ENCODE data around the gene ZNF518B. TPM values are rescaled to one million over a fixed set of nuclear protein-coding genes. Genes with fewer than 3 reads are reported as not detected.

Gene ZNF518B
- total RNA-seq, 1 experiment from 2014 or later: 38.7 TPM

- H2AFZ ChIP-seq (ENCODE audit: low read depth, low read length, poor library complexity, severe bottlenecking): no peak overlapping the region
- no peak overlapping the region for H3K9ac ChIP-seq (ENCODE audit: low read length)
- BruUV-seq (replicated peaks): no TSS peak
- no peak overlapping the region for H3K4me2 ChIP-seq (ENCODE audit: low read length)
- H3K4me3 ChIP-seq (replicated peaks in 1 of 2; ENCODE audit: low read depth in 1 of 2, low read length in 2 of 2): no peak overlapping the region
- ChIA-PET RAD21 (ENCODE audit: low non-redundant PET in 1 of 2, low total read pairs in 2 of 2, uncharacterized antibody in 2 of 2, unreplicated experiment in 2 of 2) (no interaction called here), POLR2A (no interaction called here), CTCF (no interaction called here)
- H3K9me2 ChIP-seq (ENCODE audit: insufficient read depth): no peaks in the 10 kb centered on the region
- no peak for ATAC-seq
- intact Hi-C loops (cut with micrococcal nuclease): no loop called here
- H3K4me1 ChIP-seq (ENCODE audit: control insufficient read depth in 1 of 2, insufficient read depth in 2 of 2, low read length in 2 of 2): no peaks in the 10 kb centered on the region
- H3K79me2 ChIP-seq (ENCODE audit: insufficient read depth, low read length): no peaks in the 10 kb centered on the region
- no peaks in the 10 kb centered on the region for H3K36me3 ChIP-seq (ENCODE audit: control insufficient read depth in 1 of 2, insufficient read depth in 2 of 2, low read length in 2 of 2)
- TF ChIP-seq CEBPB (IDR thresholded peaks at IDR 0.05; ENCODE audit: low read depth) (no peak), EZH2phosphoT487 (IDR thresholded peaks at IDR 0.05; ENCODE audit: borderline replicate concordance) (no peak), SP1 (IDR thresholded peaks at IDR 0.05; ENCODE audit: low read depth) (no peak), ZNF274 (IDR thresholded peaks at IDR 0.05; ENCODE audit: low read depth, low read length) (no peak), POLR2A (IDR thresholded peaks at IDR 0.05; ENCODE audit: borderline replicate concordance, extremely low read depth, insufficient read depth, insufficient read length) (no peak), EGR1 (IDR thresholded peaks at IDR 0.05; ENCODE audit: low read depth) (no peak), YY1 (IDR thresholded peaks at IDR 0.05; ENCODE audit: extremely low read depth, insufficient replicate concordance, low read depth, low read length) (no peak), CTCF (IDR thresholded peaks at IDR 0.05 in 2 of 3, conservative IDR thresholded peaks at IDR 0.05 in 1 of 3; ENCODE audit: borderline replicate concordance in 1 of 3, insufficient read depth in 1 of 3, low read depth in 2 of 3, low read length in 2 of 3) (no peak), REST (IDR thresholded peaks at IDR 0.05; ENCODE audit: low read depth) (no peak), ZFX (IDR thresholded peaks at IDR 0.05) (no peak), RAD21 (IDR thresholded peaks at IDR 0.05; ENCODE audit: low read depth) (no peak), CBX3 (IDR thresholded peaks at IDR 0.05; ENCODE audit: low read depth) (no peak)
- no peaks in the 10 kb centered on the region for H3K27me3 ChIP-seq (ENCODE audit: insufficient read depth, low read length)
- H3K9me3 ChIP-seq (ENCODE audit: control insufficient read depth in 1 of 2, insufficient read depth in 1 of 2, low read depth in 1 of 2, low read length in 2 of 2): no peaks in the 10 kb centered on the region
- DNase-seq (ENCODE audit: low read depth, low spot score): no peak
- no peak overlapping the region for H3K27ac ChIP-seq (ENCODE audit: low read depth, low read length)
- no peaks in the 10 kb centered on the region for H4K20me1 ChIP-seq (ENCODE audit: insufficient read depth)
These were observed 8.9 kb upstream of the ZNF518B start for GRCh38 chr4:10466161-10466560.
